Muscle of leg (tissue), 11 donors: ENCODE results near the gene PAPPA. TPM values are rescaled to one million over a fixed set of nuclear protein-coding genes. Genes with fewer than 3 reads are reported as not detected.

ENCODE experiments used
- DNase-seq: peaks from one replicate; pipeline ENCODE4 v3.0.0; 2013
- H3K27ac ChIP-seq: one replicate; pipeline ENCODE4 v1.5.1; 2013; ENCODE audit warnings: mild to moderate bottlenecking, low read length, control low read depth
- H3K27me3 ChIP-seq: one replicate; pipeline ENCODE4 v1.6.1; 2013; ENCODE audit warnings: low read length; ENCODE audit not compliant: control insufficient read depth, insufficient read depth
- H3K36me3 ChIP-seq: one replicate; pipeline ENCODE4 v1.6.1; 2013; ENCODE audit warnings: low read length; ENCODE audit not compliant: control insufficient read depth, insufficient read depth
- H3K4me1 ChIP-seq: one replicate; pipeline ENCODE4 v1.6.1; 2013; ENCODE audit warnings: low read length; ENCODE audit not compliant: control insufficient read depth, insufficient read depth
- H3K4me3 ChIP-seq: one replicate; pipeline ENCODE4 v1.5.1; 2013; ENCODE audit warnings: low read length, control low read depth
- H3K9me3 ChIP-seq: replicated peaks from 2 replicates; pipeline ENCODE4 v1.6.1; 2013; ENCODE audit warnings: low read depth, low read length; ENCODE audit not compliant: control insufficient read depth
- WGBS: methylation state at CpG from one replicate; pipeline ENCODE4 v1.1.5; 2013; ENCODE audit warnings: missing lambda C conversion rate; ENCODE audit not compliant: insufficient coverage; 5-methylcytosine and 5-hydroxymethylcytosine counted together
- polyA plus RNA-seq, 8 donors: library from polyadenylated mRNA; unstranded; fragments of 120-200 nt; gene quantifications; one replicate each; pipeline versions ENCODE4 v1.2.1 to v1.2.3, GENCODE V29; 2013; ENCODE audit warnings: inconsistent platforms in 1 of 8, low replicate concordance in 1 of 8; ENCODE audit not compliant: insufficient read length in 8 of 8, insufficient read depth in 1 of 8
- total RNA-seq: library from RNA; stranded (reverse); fragments of 120-200 nt; gene quantifications from one replicate; pipeline ENCODE4 v1.2.4, GENCODE V29; 2013

The PAPPA gene
- total and polyA plus RNA-seq, 9 donors, result 0.34 to 2.1 (median 0.92) TPM

DNA sequence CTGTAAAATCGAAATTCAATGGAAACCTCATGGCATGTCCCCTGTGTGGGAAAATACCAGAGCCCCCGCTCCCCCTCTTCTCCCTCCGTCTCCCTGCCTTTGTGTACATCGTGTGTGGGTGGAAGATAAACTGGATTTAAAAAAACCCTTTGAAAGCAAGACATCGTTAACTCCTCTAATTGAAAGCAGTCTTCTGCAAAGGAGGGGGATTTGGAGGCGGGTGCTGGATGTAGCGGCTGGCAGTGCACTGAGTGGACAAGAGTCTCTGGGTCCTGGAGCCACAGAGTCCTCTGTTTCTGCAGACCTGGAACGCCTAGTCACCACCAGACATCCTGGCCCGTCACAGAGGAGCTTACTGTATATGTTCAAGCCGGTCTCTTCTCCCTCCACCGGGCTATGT lies 169.4 kb downstream of the PAPPA start:
- H3K36me3 ChIP-seq, result no peaks in the 10 kb centered on the region
- no peak for DNase-seq
- peaks cover 8% of the 10 kb centered on the region for H3K27me3 ChIP-seq
- no peaks in the 10 kb centered on the region for H3K9me3 ChIP-seq
- H3K4me1 ChIP-seq, result peaks cover 31% of the 10 kb centered on the region
- H3K4me3 ChIP-seq, result no peak overlapping the region
- no peak overlapping the region for H3K27ac ChIP-seq
- no CpG with 5 or more reads among the region's 11 CpGs for WGBS

DNA sequence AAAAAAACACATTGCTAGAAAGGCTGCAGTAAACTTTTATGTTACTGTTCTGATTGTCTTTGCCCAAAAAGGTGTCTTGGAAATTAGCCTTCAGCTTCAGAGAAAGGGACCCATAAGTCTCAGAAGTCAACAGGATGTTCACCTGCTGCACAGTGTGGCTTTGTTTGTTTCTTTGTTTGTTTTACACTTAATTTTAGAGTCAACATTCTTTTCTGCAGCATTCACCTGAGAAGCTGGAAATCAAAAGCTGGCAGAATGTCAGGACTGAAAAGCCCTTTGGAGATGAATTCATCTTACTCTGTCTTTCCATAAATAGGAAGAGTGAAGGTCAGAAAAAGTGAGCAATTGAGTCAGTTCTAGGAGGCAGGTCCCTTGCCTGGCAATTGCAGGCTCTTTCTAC lies 170.0 kb downstream of the PAPPA start:
- no peaks in the 10 kb centered on the region for H3K9me3 ChIP-seq
- H3K27me3 ChIP-seq, result peaks cover 8% of the 10 kb centered on the region
- H3K27ac ChIP-seq, result no peak overlapping the region
- peaks cover 29% of the 10 kb centered on the region for H3K4me1 ChIP-seq
- DNase-seq, result no peak
- no peak overlapping the region for H3K4me3 ChIP-seq
- H3K36me3 ChIP-seq, result no peaks in the 10 kb centered on the region

DNA sequence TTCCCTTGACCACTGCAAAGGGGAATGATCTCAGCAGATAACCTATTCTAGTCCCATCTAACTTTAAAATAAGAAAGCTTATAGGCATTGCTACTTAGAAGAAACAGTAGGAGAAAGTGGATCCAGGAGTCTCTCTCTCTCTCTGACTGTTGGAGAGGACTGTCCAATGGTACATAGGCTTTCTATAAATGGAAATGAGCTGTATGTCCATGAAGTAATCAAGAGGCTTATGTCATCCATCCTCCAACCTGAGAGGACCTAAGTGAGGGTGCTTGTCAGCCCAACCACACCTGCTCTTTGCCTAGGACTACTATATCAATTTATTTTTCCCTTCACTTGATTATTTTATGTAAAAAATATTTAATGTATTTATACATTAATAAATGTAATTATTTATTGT lies 172.3 kb downstream of the PAPPA start:
- Histone ChIP-seq H3K36me3 (no peaks in the 10 kb centered on the region), H3K27ac (no peak overlapping the region), H3K27me3 (peaks cover 8% of the 10 kb centered on the region), H3K4me3 (no peak overlapping the region), H3K9me3 (no peaks in the 10 kb centered on the region), H3K4me1 (peaks cover 18% of the 10 kb centered on the region)
- no peak for DNase-seq

DNA sequence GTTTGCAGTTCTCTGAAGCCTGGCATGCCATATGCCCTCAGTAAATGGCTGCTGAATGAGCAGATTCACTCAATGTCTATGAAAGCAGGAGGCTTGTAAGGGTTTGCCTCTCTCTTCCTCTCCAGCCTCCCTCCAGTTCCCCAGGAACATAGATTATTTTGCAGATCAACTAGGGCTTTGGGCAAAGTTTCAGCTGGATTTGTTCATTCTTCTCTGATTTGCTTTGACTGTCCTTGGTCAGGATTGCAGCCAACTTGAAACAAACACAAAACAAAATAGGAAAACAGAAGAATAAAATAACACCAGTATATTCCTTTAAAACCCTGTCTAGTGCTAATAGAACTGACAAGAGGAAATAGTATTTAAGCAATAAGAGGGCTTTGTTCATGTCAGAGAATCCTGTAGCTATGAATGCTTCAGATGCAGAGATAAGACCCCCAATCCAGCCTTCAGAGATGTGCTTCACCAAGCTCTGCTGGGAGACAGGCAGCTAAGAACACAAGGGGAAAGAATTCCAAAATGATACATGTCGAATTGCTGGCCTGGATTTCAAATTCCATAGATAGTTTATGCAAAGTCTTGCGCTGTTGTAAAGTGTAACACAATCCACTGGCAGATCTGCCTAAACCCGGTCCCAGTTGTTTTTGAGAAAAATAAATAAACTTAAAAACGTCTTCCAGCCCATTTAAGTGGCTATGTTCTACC lies 174.3 kb downstream of the PAPPA start:
- Histone ChIP-seq H3K27ac (peak overlapping the region; percentile 16), H3K36me3 (no peaks in the 10 kb centered on the region), H3K4me3 (no peak overlapping the region), H3K4me1 (peaks cover 15% of the 10 kb centered on the region), H3K27me3 (peaks cover 5% of the 10 kb centered on the region), H3K9me3 (no peaks in the 10 kb centered on the region)
- peak; percentile 79 for DNase-seq
- WGBS, result no CpG with 5 or more reads among the region's 4 CpGs

DNA sequence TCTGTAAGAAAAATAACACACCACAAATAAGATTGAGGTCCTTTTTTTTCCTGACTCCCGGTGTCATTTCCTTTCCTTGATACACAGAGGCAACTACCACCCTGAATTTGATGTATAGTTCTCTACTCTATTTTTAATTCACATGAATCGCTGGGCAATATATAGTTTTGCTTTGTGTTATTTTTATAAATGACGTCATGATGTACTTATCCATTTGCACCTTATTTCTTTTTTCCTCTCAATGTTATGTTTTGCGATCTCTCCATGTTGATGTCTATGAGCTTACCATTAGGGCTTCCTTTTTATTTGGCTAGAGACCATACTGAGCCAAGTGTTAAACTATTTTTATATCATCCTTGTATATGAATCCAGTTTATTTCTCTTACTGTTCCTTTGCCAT lies 175.9 kb downstream of the PAPPA start:
- DNase-seq, result no peak
- H3K9me3 ChIP-seq, result no peaks in the 10 kb centered on the region
- no peaks in the 10 kb centered on the region for H3K27me3 ChIP-seq
- no peaks in the 10 kb centered on the region for H3K36me3 ChIP-seq
- H3K4me1 ChIP-seq, result peaks cover 13% of the 10 kb centered on the region
- H3K27ac ChIP-seq, result no peak overlapping the region
- no CpG with 5 or more reads among the region's 4 CpGs for WGBS
- no peak overlapping the region for H3K4me3 ChIP-seq

DNA sequence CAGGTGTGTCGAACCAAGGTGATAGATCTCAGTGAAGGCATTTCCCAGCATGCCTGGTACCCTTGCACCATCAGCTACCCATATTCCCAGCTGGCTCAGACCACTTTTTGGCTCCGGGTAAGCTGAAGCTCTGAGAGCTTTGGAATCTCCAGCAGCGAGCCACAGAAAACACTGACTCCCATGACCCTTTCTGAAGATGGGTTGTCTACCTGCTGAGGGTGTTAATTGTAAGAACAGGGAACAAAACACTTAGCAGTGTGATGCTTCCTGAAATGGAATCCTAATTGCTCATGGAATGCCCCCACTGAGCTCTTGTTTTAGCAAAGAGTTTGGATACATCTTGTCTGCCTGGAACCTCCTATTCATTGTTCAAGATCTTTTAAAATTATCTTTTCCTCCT lies 177.7 kb downstream of the PAPPA start:
- Histone ChIP-seq H3K4me1 (peaks cover 13% of the 10 kb centered on the region), H3K27me3 (peaks cover 4% of the 10 kb centered on the region), H3K4me3 (no peak overlapping the region), H3K36me3 (no peaks in the 10 kb centered on the region), H3K27ac (no peak overlapping the region), H3K9me3 (no peaks in the 10 kb centered on the region)
- DNase-seq, result no peak
- WGBS, result no CpG with 5 or more reads among the region's 3 CpGs

DNA sequence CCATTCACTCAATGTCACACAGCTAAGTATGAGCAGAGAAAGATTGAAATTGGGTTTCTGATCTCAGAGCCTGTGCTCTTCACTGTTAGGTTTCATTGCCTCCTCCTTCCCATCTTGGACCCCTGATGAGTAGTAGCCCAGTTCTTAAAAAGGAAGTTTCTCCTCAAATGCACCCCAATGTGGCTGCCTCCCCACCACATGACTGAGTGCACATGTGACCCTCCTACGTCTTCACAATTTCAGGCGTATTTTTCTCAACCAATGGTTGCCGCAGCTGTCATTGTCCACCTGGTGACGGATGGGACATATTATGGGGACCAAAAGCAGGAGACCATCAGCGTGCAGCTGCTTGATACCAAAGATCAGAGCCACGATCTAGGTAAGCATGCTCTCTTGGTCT lies 178.5 kb downstream of the PAPPA start:
- Histone ChIP-seq H3K36me3 (no peaks in the 10 kb centered on the region), H3K4me1 (peaks cover 13% of the 10 kb centered on the region), H3K4me3 (no peak overlapping the region), H3K9me3 (no peaks in the 10 kb centered on the region), H3K27ac (no peak overlapping the region), H3K27me3 (peaks cover 6% of the 10 kb centered on the region)
- DNase-seq, result no peak
- 93% methylated on average over 6 of the region's 6 CpGs for WGBS

DNA sequence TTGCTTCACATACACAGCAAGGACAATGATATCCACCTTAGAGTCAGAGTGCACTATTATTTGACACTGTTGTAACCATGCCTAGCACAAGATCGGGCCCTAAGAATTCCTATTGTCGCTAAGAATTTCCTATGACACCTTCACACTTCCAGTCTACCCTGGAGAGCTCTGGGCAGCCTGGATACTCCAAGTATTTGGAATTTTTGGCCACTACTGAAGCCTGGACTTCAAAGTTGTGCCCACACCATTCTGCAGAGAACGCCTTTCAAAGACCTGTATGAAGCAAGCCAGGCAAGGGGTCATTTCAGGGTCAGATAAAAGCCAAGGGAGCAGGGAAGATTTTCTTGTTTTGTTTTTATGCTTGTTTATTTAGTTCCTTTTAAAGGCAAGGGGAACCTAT lies 179.7 kb downstream of the PAPPA start:
- no peaks in the 10 kb centered on the region for H3K36me3 ChIP-seq
- WGBS, result 63% methylated on average over 2 of the region's 3 CpGs

DNA sequence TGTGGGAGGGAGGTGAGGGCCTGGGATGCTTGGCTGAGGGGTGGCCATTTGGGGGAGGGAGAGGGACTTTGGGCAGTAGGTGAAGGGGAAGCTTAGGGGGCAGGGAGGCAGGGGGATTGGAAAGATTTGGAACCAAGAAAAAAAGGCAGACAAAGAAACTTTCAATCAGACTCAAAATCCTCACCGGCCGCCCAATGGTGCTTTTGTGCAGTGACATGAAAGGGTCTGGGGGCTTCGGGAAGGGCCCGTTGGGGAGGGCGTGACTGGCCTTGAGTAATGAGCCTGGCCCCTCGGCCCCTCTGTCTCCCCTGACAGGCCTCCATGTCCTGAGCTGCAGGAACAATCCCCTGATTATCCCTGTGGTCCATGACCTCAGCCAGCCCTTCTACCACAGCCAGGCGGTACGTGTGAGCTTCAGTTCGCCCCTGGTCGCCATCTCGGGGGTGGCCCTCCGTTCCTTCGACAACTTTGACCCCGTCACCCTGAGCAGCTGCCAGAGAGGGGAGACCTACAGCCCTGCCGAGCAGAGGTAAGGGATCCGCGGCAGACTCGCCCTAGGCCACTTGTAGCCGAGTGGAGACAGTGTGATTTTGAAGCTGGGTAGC lies 181.1 kb downstream of the PAPPA start:
- no peak overlapping the region for H3K27ac ChIP-seq
- peaks cover 3% of the 10 kb centered on the region for H3K4me1 ChIP-seq
- H3K4me3 ChIP-seq, result no peak overlapping the region
- H3K9me3 ChIP-seq, result no peaks in the 10 kb centered on the region
- no peak for DNase-seq
- 26% methylated on average over 4 of the region's 19 CpGs for WGBS
- H3K27me3 ChIP-seq, result peaks cover 7% of the 10 kb centered on the region
- no peaks in the 10 kb centered on the region for H3K36me3 ChIP-seq

More for the DNA sequence above, 179.7 kb downstream of the PAPPA start:
- Histone ChIP-seq H3K27ac (no peak overlapping the region), H3K9me3 (no peaks in the 10 kb centered on the region), H3K27me3 (peaks cover 7% of the 10 kb centered on the region), H3K4me3 (no peak overlapping the region), H3K4me1 (peaks cover 3% of the 10 kb centered on the region)
- DNase-seq, result no peak

DNA sequence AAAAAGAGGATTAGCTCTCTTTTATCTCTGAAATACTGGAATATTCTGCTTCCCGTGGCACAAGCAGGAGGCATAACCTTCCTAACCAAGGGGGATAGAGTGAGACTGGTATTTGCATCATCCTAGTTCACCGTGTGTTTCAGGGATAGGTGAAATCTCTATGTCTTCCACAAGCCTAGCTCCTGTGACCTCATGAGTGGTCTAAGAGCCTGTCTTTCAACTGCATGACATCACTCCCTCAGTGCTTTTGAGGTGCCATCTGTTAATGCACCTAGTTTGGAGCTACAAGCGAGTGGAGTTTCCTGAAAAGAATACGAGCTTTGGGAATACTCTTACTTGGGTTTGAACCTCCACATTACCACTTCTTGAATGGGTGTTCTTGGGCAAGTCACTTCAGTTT lies 181.8 kb downstream of the PAPPA start:
- H3K4me1 ChIP-seq, result peaks cover 3% of the 10 kb centered on the region
- no peaks in the 10 kb centered on the region for H3K9me3 ChIP-seq
- no peaks in the 10 kb centered on the region for H3K36me3 ChIP-seq
- no peak for DNase-seq
- WGBS, result no CpG with 5 or more reads among the region's 4 CpGs
- no peak overlapping the region for H3K27ac ChIP-seq
- H3K27me3 ChIP-seq, result peaks cover 7% of the 10 kb centered on the region
- H3K4me3 ChIP-seq, result no peak overlapping the region
